Endodermal cell (in vitro differentiated cells): ENCODE measurements around the gene ST8SIA1. TPM values are rescaled to one million over a fixed set of nuclear protein-coding genes. Genes with fewer than 3 reads are reported as not detected.

ENCODE experiments used
- DNase-seq: peaks from one replicate; pipeline ENCODE4 v3.0.0-alpha.2; 2017
- H3K27ac ChIP-seq: 2 replicates; pipeline ENCODE4 v1.5.1; 2013; ENCODE audit warnings: mild to moderate bottlenecking, low read depth, low read length, moderate library complexity
- H3K27me3 ChIP-seq: 2 replicates; pipeline ENCODE4 v1.6.1; 2013; ENCODE audit warnings: mild to moderate bottlenecking, low read length, moderate library complexity; ENCODE audit not compliant: insufficient read depth, control insufficient read depth, poor library complexity, severe bottlenecking
- H3K36me3 ChIP-seq: 2 replicates; pipeline ENCODE4 v1.7.0; 2013; ENCODE audit warnings: mild to moderate bottlenecking, low read length, moderate library complexity; ENCODE audit not compliant: control insufficient read depth, insufficient read depth
- H3K4me1 ChIP-seq: one replicate; pipeline ENCODE4 v1.7.0; 2013; ENCODE audit warnings: low read length; ENCODE audit not compliant: control insufficient read depth, insufficient read depth
- H3K4me3 ChIP-seq: 2 replicates; pipeline ENCODE4 v1.5.1; 2013; ENCODE audit warnings: mild to moderate bottlenecking, low read length, moderate library complexity
- H3K9ac ChIP-seq: 2 replicates; pipeline ENCODE4 v1.6.1; 2013; ENCODE audit warnings: mild to moderate bottlenecking, low read length, moderate library complexity; ENCODE audit not compliant: poor library complexity, severe bottlenecking; ENCODE audit errors: extremely low read depth
- H3K9me3 ChIP-seq: 2 replicates; pipeline ENCODE4 v1.6.1; 2013; ENCODE audit warnings: mild to moderate bottlenecking, low read length, moderate library complexity; ENCODE audit not compliant: control insufficient read depth
- H3K27ac Mint-ChIP-seq: 2 replicates; pipeline ENCODE4 v1.8.0; 2020; ENCODE audit warnings: mixed read lengths
- H3K27me3 Mint-ChIP-seq: 2 replicates; pipeline ENCODE4 v1.8.0; 2021; ENCODE audit warnings: mild to moderate bottlenecking, mixed read lengths; ENCODE audit not compliant: insufficient read depth
- H3K36me3 Mint-ChIP-seq: 2 replicates; pipeline ENCODE4 v1.8.0; 2020; ENCODE audit warnings: low read depth, mixed read lengths
- H3K4me1 Mint-ChIP-seq: 2 replicates; pipeline ENCODE4 v1.8.0; 2020; ENCODE audit warnings: mixed read lengths
- H3K4me3 Mint-ChIP-seq: 2 replicates; pipeline ENCODE4 v1.8.0; 2020; ENCODE audit warnings: mild to moderate bottlenecking, moderate library complexity, mixed read lengths
- H3K9me3 Mint-ChIP-seq: 2 replicates; pipeline ENCODE4 v1.8.0; 2020; ENCODE audit warnings: mild to moderate bottlenecking, mixed read lengths
- WGBS, 2 experiments: methylation state at CpG; one replicate each; pipeline versions ENCODE4 v1.1.5 to v1.1.7; 2013; ENCODE audit warnings: missing lambda C conversion rate in 2 of 2, mixed read lengths in 1 of 2; ENCODE audit not compliant: insufficient coverage in 1 of 2, insufficient read length in 1 of 2; 5-methylcytosine and 5-hydroxymethylcytosine counted together
- total RNA-seq, 2 donors: library from RNA; stranded (reverse); fragmentation: NEBNext Ultra II Directional in 1 of 2; extraction: Animal tissue kit (Norgen Biotek cat#: 25700) in 1 of 2; gene quantifications; 2 replicates in 1 of 2; 3 replicates in 1 of 2; pipeline ENCODE4 v1.2.1, GENCODE V29; 2021
- TF ChIP-seq, protein P1 (sequence below): fragments of 200-600 bp; sonication (generic); conservative IDR thresholded peaks from 2 replicates; pipeline ENCODE4 v1.5.0; 2021; ENCODE audit warnings: antibody characterized with exemption, mild to moderate bottlenecking

The ST8SIA1 gene
- total RNA-seq, 2 donors from 2014 or later: 11.2 to 13.3 TPM

DNA sequence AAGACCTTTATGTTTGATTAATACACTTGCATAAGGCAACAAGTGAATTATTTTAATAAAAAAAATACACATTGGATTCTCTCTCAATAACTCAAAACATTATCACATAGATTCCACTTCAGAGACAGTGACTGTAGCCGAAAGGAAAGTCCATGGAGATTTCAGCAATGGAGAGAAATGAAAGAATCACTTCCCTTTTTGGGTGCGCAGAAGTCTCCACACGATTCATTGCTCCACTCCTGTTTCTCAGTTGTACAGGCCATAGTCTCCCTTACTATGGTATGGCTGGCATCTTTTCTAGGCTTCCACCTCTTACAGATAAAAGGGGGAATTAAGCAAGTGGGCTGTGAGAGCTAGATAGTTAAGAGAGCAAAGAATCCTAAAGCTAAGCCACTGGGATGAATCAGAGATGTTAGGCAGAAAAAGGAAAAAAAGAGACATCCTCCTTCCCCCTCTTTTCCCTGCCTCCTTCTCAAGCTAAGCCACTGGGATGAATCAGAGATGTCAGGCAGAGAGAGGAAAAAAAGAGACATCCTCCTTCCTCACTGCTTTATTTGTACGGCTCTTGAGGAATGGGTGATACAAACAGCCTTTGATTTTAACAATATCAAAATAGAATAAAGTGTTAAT lies 16.3 kb downstream of the ST8SIA1 start:
- no peak for DNase-seq
- Histone ChIP-seq H3K4me3 (no peak overlapping the region), H3K9ac (no peak overlapping the region), H3K27me3 (no peaks in the 10 kb centered on the region), H3K4me1 (no peaks in the 10 kb centered on the region), H3K36me3 (peaks cover 7% of the 10 kb centered on the region), H3K27ac (no peak overlapping the region), H3K9me3 (no peaks in the 10 kb centered on the region)
- Mint-ChIP-seq H3K9me3 (no peaks in the 10 kb centered on the region), H3K36me3 (no peaks in the 10 kb centered on the region), H3K4me3 (no peak overlapping the region), H3K27ac (no peak overlapping the region), H3K27me3 (peaks cover 3% of the 10 kb centered on the region), H3K4me1 (peaks cover 26% of the 10 kb centered on the region)
- TF ChIP-seq, protein P1, sequence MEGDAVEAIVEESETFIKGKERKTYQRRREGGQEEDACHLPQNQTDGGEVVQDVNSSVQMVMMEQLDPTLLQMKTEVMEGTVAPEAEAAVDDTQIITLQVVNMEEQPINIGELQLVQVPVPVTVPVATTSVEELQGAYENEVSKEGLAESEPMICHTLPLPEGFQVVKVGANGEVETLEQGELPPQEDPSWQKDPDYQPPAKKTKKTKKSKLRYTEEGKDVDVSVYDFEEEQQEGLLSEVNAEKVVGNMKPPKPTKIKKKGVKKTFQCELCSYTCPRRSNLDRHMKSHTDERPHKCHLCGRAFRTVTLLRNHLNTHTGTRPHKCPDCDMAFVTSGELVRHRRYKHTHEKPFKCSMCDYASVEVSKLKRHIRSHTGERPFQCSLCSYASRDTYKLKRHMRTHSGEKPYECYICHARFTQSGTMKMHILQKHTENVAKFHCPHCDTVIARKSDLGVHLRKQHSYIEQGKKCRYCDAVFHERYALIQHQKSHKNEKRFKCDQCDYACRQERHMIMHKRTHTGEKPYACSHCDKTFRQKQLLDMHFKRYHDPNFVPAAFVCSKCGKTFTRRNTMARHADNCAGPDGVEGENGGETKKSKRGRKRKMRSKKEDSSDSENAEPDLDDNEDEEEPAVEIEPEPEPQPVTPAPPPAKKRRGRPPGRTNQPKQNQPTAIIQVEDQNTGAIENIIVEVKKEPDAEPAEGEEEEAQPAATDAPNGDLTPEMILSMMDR: no peak
- 93 to 100% methylated on average over 1 to 3 of the region's 4 CpGs for WGBS, 2 experiments

DNA sequence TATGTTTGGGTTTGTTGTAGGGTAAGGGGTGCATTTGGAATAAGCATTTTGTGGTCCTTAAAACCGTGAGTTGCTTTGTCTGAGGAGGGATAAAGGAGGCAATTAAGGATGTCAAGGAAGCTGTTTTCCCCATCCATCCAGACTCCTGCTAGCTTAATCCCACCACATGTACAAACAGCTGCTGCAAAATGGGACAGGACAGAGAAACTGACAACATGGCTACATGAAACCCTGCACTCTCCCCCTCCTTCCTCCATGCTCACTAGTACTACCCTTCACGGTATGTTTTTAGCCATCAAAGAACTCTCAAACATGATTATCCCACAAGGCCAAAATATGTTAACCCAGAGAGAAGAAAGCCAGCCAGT lies 20.6 kb downstream of the ST8SIA1 start:
- H3K36me3 ChIP-seq: peaks cover 16% of the 10 kb centered on the region
- no peak overlapping the region for H3K4me3 Mint-ChIP-seq
- H3K9me3 Mint-ChIP-seq: no peaks in the 10 kb centered on the region
- H3K27me3 ChIP-seq: no peaks in the 10 kb centered on the region
- 99% methylated on average over 2 of the region's 2 CpGs; no CpG with 5 or more reads in 1 of the 2 experiments for WGBS, 2 experiments
- no peak overlapping the region for H3K27ac Mint-ChIP-seq
- no peak overlapping the region for H3K9ac ChIP-seq
- no peaks in the 10 kb centered on the region for H3K27me3 Mint-ChIP-seq
- no peak for DNase-seq
- H3K4me3 ChIP-seq: no peak overlapping the region
- H3K4me1 ChIP-seq: no peaks in the 10 kb centered on the region
- H3K27ac ChIP-seq: no peak overlapping the region
- peaks cover 27% of the 10 kb centered on the region for H3K4me1 Mint-ChIP-seq
- H3K9me3 ChIP-seq: peaks cover 6% of the 10 kb centered on the region
- TF ChIP-seq, protein P1: no peak
- peaks cover 4% of the 10 kb centered on the region for H3K36me3 Mint-ChIP-seq

DNA sequence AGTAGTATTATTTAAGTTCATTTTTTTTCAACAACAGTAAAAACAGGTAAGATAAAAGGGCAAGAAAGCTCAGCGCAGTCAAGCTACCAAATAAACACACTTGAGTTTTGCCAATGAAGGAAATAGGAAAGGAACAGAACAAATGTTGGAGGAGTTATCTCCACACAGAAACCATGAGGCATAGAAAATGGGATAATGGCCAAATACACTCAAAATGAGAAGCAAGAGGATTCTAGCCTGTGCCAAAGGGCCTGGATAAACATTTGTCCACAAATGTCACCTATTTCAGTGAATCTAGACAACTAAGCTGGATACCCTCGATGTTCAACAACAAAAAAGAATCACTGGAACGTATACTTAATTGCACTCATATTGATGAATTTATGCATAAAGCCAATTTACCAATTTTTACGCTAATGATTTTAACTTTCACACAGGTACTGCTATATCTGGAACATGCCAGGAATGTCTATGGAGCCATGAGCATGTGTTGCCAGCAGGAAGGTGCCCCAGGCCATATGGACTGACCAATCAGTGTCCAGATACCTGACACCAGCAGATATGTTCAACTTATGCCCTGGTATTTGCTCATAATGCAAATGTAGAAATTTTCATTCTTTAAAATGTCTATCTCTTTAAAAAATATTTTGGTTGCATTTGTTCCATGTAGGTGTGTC lies 21.1 kb downstream of the ST8SIA1 start:
- DNase-seq: no peak
- no peak overlapping the region for H3K27ac Mint-ChIP-seq
- no peaks in the 10 kb centered on the region for H3K9me3 Mint-ChIP-seq
- Histone ChIP-seq H3K27me3 (no peaks in the 10 kb centered on the region), H3K9ac (no peak overlapping the region), H3K4me1 (no peaks in the 10 kb centered on the region), H3K9me3 (peaks cover 6% of the 10 kb centered on the region), H3K36me3 (peaks cover 16% of the 10 kb centered on the region), H3K27ac (peak overlapping the region; percentile 45), H3K4me3 (no peak overlapping the region)
- H3K4me3 Mint-ChIP-seq: no peak overlapping the region
- no peaks in the 10 kb centered on the region for H3K27me3 Mint-ChIP-seq
- TF ChIP-seq, protein P1: no peak
- H3K4me1 Mint-ChIP-seq: peaks cover 27% of the 10 kb centered on the region
- peaks cover 4% of the 10 kb centered on the region for H3K36me3 Mint-ChIP-seq
- WGBS, 2 experiments: 96 to 100% methylated on average over 3 to 4 of the region's 4 CpGs
